GM21786 (cell line): ENCODE results near the gene CCN2.
"Not testable (repeated sequence)": the region's sequence is repeated elsewhere in the genome, so short reads cannot be mapped to it uniquely, and the experiment has no call there.

Experiments
- ATAC-seq: cut with Tn5 transposase; IDR thresholded peaks from one replicate; pipeline ENCODE4 v1.9.1; 2021; ENCODE audit not compliant: unreplicated experiment

The CCN2 gene

GRCh38 chr6:131910956-131911355 is 40.2 kb downstream of the CCN2 start:
- ATAC-seq: no peak

- peak; percentile 15 for ATAC-seq
Measured at GRCh38 chr6:131910219-131910589, 41.0 kb downstream of the CCN2 start.

DNA sequence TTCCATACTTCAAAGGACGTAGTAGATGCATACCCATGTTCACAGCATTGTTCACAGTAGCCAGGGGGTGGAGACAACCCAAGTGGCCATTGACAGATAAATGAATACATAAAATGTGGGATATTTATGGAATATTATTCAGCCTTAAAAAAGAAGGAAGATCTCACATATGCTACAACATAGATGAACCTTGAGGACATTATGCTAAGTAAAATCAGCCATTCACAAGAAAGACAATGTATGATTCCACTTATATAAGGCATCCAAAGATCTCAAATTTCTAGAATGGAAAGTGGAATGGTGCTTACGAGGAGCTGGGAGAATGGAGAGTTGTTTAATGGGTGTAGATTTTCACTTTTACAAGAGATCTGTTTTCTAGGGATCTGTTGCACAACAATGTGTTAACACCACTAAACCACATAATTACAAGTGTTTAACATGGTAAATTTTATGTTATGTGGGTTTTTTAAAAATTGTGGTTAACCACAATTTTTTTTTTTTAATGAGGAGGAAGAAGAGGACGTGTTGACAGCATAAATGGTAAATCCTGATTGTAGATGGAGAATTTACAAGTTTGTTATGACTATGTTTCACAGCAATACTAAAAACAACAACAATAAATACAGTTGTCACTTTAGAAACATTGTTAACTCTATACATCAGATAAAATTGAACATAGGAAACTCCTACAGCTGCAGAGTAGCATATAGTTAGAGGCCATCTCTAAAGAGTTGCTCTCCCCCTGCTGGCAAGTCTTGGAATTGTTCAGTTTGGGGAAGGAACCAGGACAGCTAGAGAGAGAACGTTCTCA is 41.6 kb downstream of the CCN2 start:
- ATAC-seq: peak; percentile 99

- ATAC-seq: not testable (repeated sequence)
Measured at GRCh38 chr6:131908787-131909186, 42.4 kb downstream of the CCN2 start.

DNA sequence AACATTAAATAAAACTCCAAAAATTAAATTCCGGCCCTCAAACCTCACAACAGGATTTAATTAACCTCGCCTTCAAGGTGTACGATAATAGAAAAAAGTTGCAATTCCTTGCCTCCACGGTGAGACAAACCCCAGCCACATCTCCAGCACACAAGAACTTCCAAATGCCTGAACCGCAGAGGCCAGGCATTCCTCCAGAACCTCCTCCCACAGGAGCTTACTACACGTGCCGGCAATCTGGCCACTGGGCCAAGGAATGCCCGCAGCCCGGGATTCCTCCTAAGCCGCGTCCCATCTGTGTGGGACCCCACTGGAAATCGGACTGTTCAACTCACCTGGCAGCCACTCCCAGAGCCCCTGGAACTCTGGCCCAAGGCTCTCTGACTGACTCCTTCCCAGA is 47.4 kb downstream of the CCN2 start:
- ATAC-seq: not testable (repeated sequence)

DNA sequence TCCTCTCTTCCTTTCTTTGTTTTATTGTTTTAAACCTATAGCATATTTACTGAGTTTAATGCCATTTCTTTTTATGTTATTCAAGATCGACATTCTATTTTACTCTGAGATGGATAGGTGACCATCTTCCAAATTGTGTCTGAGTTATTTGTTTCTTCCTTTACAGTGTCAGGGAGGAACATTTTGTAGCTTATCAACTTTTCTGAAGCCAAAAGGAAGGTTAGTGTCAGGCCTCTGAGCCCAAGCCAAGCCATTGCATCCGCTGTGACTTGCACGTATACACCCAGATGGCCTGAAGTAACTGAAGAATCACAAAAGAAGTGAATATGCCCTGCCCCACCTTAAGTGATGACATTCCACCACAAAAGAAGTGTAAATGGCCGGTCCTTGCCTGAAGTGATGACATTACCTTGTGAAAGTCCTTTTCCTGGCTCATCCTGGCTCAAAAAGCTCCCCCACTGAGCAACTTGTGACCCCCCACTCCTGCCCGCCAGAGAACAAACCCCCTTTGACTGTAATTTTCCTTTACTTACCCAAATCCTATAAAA is 49.8 kb downstream of the CCN2 start:
- not testable (repeated sequence) for ATAC-seq

DNA sequence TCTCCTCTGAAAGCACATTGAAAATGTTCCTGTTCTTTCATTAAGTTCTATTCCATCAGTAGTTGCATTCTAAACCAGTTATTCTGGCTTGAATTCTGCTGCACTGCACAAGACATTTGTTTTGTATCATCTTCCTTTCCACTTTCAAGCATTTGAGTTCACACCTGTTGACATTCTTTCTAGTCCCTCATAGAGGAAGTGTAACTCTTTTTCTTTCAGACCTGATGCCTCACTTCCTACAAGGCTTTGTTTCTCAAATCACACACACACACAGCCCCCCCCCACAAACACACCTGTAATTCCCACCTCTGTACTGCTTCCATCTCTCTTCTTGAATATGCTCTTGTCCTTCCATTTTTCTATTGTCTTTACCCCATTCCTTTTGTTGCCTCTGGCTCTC is 50.9 kb downstream of the CCN2 start:
- ATAC-seq: no peak

DNA sequence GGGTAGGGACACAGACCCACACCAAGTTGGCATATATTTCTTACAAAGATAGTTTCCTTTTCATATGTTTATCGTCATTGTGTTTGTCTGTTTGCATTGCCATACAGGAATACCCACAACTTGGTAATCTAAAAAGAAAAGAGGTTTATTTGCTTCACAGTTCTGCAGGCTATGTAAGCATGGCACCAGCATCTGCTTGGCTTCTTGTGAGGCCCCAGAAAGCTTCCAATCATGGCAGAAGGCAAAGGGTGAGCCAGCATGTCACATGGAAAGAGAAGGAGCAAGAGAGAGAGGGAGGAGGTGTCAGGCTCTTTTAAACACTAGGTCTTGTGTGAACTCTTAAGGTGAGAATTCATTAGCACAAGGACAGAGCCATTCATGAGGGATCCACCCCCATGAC is 52.5 kb downstream of the CCN2 start:
- ATAC-seq: no peak
